Astrocyte (in vitro differentiated cells and primary cell): ENCODE measurements around the gene CAV1. TPM values are rescaled to one million over a fixed set of nuclear protein-coding genes. Genes with fewer than 3 reads are reported as not detected.
A peak's percentile ranks its signal among the peaks of the same experiment; 100 is the strongest.

Source experiments
- DNase-seq: peaks from one replicate; pipeline ENCODE4 v3.0.0-alpha.2; 2010; ENCODE audit warnings: low read depth
- FAIRE-seq: peaks from 2 replicates; lab custom pipeline; 2011; peaks lifted over from hg19 to GRCh38; lab: Jason Lieb, UNC
- H2AFZ ChIP-seq: 2 replicates; pipeline ENCODE4 v1.6.0; 2012; ENCODE audit warnings: low read depth, low read length, inconsistent platforms
- H3K27ac ChIP-seq: 2 replicates; pipeline ENCODE4 v1.5.1; 2011; ENCODE audit warnings: low read depth, low read length, inconsistent platforms
- H3K27me3 ChIP-seq: 2 replicates; pipeline ENCODE4 v1.6.0; 2011; ENCODE audit warnings: low read length, inconsistent platforms; ENCODE audit not compliant: insufficient read depth
- H3K36me3 ChIP-seq: 2 replicates; pipeline ENCODE4 v1.5.1; 2011; ENCODE audit warnings: low read length, inconsistent platforms; ENCODE audit not compliant: insufficient read depth
- H3K4me1 ChIP-seq: 2 replicates; pipeline ENCODE4 v1.5.1; 2011; ENCODE audit warnings: low read length, inconsistent platforms; ENCODE audit not compliant: insufficient read depth
- H3K4me2 ChIP-seq: 2 replicates; pipeline ENCODE4 v1.6.0; 2012; ENCODE audit warnings: low read length, inconsistent platforms
- H3K4me3 ChIP-seq: 2 replicates; pipeline ENCODE4 v1.5.1; 2011; ENCODE audit warnings: low read depth, mild to moderate bottlenecking, low read length, inconsistent platforms; ENCODE audit not compliant: insufficient read depth
- H3K79me2 ChIP-seq: 2 replicates; pipeline ENCODE4 v1.6.0; 2012; ENCODE audit warnings: mild to moderate bottlenecking, low read length, inconsistent platforms; ENCODE audit not compliant: insufficient read depth
- H3K9ac ChIP-seq: 2 replicates; pipeline ENCODE4 v1.6.0; 2012; ENCODE audit warnings: mild to moderate bottlenecking, low read length, inconsistent platforms
- H3K9me3 ChIP-seq: 2 replicates; pipeline ENCODE4 v1.5.1; 2012; ENCODE audit warnings: low read depth, mild to moderate bottlenecking, low read length, inconsistent platforms; ENCODE audit not compliant: insufficient read depth
- H4K20me1 ChIP-seq: 2 replicates; pipeline ENCODE4 v1.6.0; 2012; ENCODE audit warnings: low read length, inconsistent platforms; ENCODE audit not compliant: insufficient read depth
- H3K27ac Mint-ChIP-seq: one replicate; pipeline ENCODE4 v1.8.0; 2021; ENCODE audit warnings: mild to moderate bottlenecking, mixed read lengths; ENCODE audit not compliant: unreplicated experiment
- H3K27me3 Mint-ChIP-seq: one replicate; pipeline ENCODE4 v1.8.0; 2021; ENCODE audit warnings: low read depth, mixed read lengths; ENCODE audit not compliant: unreplicated experiment
- H3K36me3 Mint-ChIP-seq: one replicate; pipeline ENCODE4 v1.8.0; 2021; ENCODE audit warnings: low read depth, mixed read lengths; ENCODE audit not compliant: unreplicated experiment
- H3K4me1 Mint-ChIP-seq: one replicate; pipeline ENCODE4 v1.8.0; 2021; ENCODE audit warnings: low read depth, mixed read lengths; ENCODE audit not compliant: unreplicated experiment
- H3K4me3 Mint-ChIP-seq: one replicate; pipeline ENCODE4 v1.8.0; 2021; ENCODE audit warnings: mild to moderate bottlenecking, moderate library complexity, mixed read lengths; ENCODE audit not compliant: unreplicated experiment
- H3K9me3 Mint-ChIP-seq: one replicate; pipeline ENCODE4 v1.8.0; 2021; ENCODE audit warnings: mild to moderate bottlenecking, mixed read lengths; ENCODE audit not compliant: unreplicated experiment
- CTCF ChIP-seq: IDR thresholded peaks from 2 replicates; pipeline ENCODE4 v1.5.1; 2011; ENCODE audit warnings: low read depth, mild to moderate bottlenecking, inconsistent platforms, low read length, moderate library complexity; ENCODE audit not compliant: insufficient read depth
- EZH2 ChIP-seq: IDR thresholded peaks from 2 replicates; pipeline ENCODE4 v1.6.1; 2012; ENCODE audit warnings: mild to moderate bottlenecking, low read length, inconsistent platforms; ENCODE audit not compliant: insufficient read depth
- total RNA-seq: library from RNA; stranded (reverse); gene quantifications from 2 replicates; pipeline ENCODE4 v1.2.1, GENCODE V29; 2021

Gene CAV1
- total RNA-seq, 1 donor from 2014 or later = 472 TPM

- Mint-ChIP-seq H3K36me3 (peaks cover 13% of the 10 kb centered on the region), H3K27ac (no peak overlapping the region), H3K4me1 (peaks cover 21% of the 10 kb centered on the region), H3K4me3 (no peak overlapping the region), H3K27me3 (no peaks in the 10 kb centered on the region), H3K9me3 (no peaks in the 10 kb centered on the region)
- H3K27ac ChIP-seq = no peak overlapping the region
- no peaks in the 10 kb centered on the region for H3K9me3 ChIP-seq
- H4K20me1 ChIP-seq = peaks cover 54% of the 10 kb centered on the region
- FAIRE-seq (no peak), DNase-seq (no peak)
- no peak for TF ChIP-seq EZH2
- TF ChIP-seq CTCF = no peak
- H3K4me3 ChIP-seq = no peak overlapping the region
- peaks cover 95% of the 10 kb centered on the region for H3K79me2 ChIP-seq
- no peak overlapping the region for H3K9ac ChIP-seq
- no peak overlapping the region for H3K4me2 ChIP-seq
- H3K4me1 ChIP-seq = peaks cover 3% of the 10 kb centered on the region
- H2AFZ ChIP-seq = no peak overlapping the region
- H3K36me3 ChIP-seq = peaks cover 55% of the 10 kb centered on the region
- no peaks in the 10 kb centered on the region for H3K27me3 ChIP-seq
These were observed 26.9 kb downstream of the CAV1 start for GRCh38 chr7:116551692-116552091.

- peaks cover 49% of the 10 kb centered on the region for H4K20me1 ChIP-seq
- H3K4me1 ChIP-seq = peaks cover 3% of the 10 kb centered on the region
- Mint-ChIP-seq H3K4me1 (peaks cover 17% of the 10 kb centered on the region), H3K4me3 (no peak overlapping the region), H3K27ac (no peak overlapping the region), H3K36me3 (peaks cover 14% of the 10 kb centered on the region), H3K27me3 (no peaks in the 10 kb centered on the region), H3K9me3 (no peaks in the 10 kb centered on the region)
- no peak overlapping the region for H3K27ac ChIP-seq
- H3K4me3 ChIP-seq = no peak overlapping the region
- H3K9ac ChIP-seq = no peak overlapping the region
- peaks cover 94% of the 10 kb centered on the region for H3K79me2 ChIP-seq
- DNase-seq = no peak
- H2AFZ ChIP-seq = no peak overlapping the region
- TF ChIP-seq CTCF = no peak
- no peaks in the 10 kb centered on the region for H3K9me3 ChIP-seq
- no peaks in the 10 kb centered on the region for H3K27me3 ChIP-seq
- no peak for FAIRE-seq
- no peak overlapping the region for H3K4me2 ChIP-seq
- peaks cover 54% of the 10 kb centered on the region for H3K36me3 ChIP-seq
These were observed 27.8 kb downstream of the CAV1 start for GRCh38 chr7:116552602-116553001.

DNA sequence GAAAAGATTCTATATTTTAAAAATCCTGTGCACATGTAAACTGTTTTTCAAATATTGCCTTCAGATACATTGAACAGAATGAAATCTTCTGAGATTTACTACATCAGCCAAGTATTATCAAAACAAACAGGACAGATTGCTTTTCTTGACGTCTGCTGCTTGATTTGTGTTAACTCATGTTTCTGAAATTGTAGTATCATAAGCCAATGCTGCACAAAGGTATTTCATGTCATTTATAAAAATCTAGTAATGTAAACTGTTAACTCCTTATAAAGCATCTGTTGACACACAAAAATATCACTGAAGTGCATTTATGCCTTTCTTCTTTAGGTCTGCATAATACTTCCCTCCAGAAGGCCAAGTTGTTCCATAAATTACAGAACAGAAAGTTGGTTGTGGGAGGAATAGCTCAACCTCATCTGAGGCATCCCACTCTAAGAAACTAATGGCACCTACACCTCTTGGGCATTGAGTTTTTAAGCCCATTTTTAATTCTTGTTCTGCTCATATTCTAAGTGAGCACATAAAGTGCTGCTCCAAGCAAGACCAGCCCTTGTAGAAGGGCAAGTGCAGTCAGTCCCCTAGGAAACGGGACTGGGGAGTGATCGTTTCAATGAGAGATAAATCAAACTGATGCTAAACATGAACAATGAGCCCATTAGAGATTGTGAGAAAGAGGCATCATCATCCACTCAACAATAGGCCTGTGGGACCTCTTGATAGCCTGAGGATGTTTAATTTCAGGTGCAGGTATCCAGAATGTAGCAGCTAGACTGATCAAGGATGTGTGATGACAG, 28.5 kb downstream of the CAV1 start:
- Histone ChIP-seq H3K4me2 (no peak overlapping the region), H3K36me3 (peaks cover 51% of the 10 kb centered on the region), H3K79me2 (peaks cover 93% of the 10 kb centered on the region), H3K9me3 (no peaks in the 10 kb centered on the region), H3K9ac (no peak overlapping the region), H3K27ac (no peak overlapping the region), H3K4me1 (peaks cover 3% of the 10 kb centered on the region), H4K20me1 (peaks cover 51% of the 10 kb centered on the region), H2AFZ (no peak overlapping the region), H3K27me3 (no peaks in the 10 kb centered on the region), H3K4me3 (no peak overlapping the region)
- Mint-ChIP-seq H3K4me3 (peak overlapping the region; percentile 40), H3K4me1 (peaks cover 17% of the 10 kb centered on the region), H3K9me3 (no peaks in the 10 kb centered on the region), H3K36me3 (peaks cover 16% of the 10 kb centered on the region), H3K27ac (peak overlapping the region; percentile 79), H3K27me3 (no peaks in the 10 kb centered on the region)
- DNase-seq (no peak), FAIRE-seq (no peak)
- TF ChIP-seq CTCF = no peak
- TF ChIP-seq EZH2 = no peak
